HG02973 (cell line): ENCODE data around the gene TSSK2.

ENCODE experiments used
- ATAC-seq: cut with Tn5 transposase; IDR thresholded peaks from one replicate; pipeline ENCODE4 v1.9.1; 2021; ENCODE audit warnings: moderate library complexity; ENCODE audit not compliant: unreplicated experiment

The TSSK2 gene

GRCh38 chr22:19166421-19166820 lies 35.3 kb downstream of the TSSK2 start:
- ATAC-seq: no peak

- ATAC-seq: no peak
These were observed 36.2 kb downstream of the TSSK2 start for GRCh38 chr22:19167106-19167869.

GRCh38 chr22:19168088-19168890 lies 37.2 kb downstream of the TSSK2 start:
- no peak for ATAC-seq

GRCh38 chr22:19169002-19169946 lies 38.2 kb downstream of the TSSK2 start:
- ATAC-seq: no peak

- no peak for ATAC-seq
These were observed 38.8 kb downstream of the TSSK2 start for GRCh38 chr22:19169947-19170318.

GRCh38 chr22:19172213-19173046 lies 41.3 kb downstream of the TSSK2 start:
- ATAC-seq: no peak

GRCh38 chr22:19173047-19174035 lies 42.2 kb downstream of the TSSK2 start:
- no peak for ATAC-seq

- no peak for ATAC-seq
These were observed 43.3 kb downstream of the TSSK2 start for GRCh38 chr22:19174106-19175025.

GRCh38 chr22:19175026-19175601 lies 44.0 kb downstream of the TSSK2 start:
- ATAC-seq: no peak

GRCh38 chr22:19175602-19176174 lies 44.6 kb downstream of the TSSK2 start:
- no peak for ATAC-seq

- no peak for ATAC-seq
These were observed 45.1 kb downstream of the TSSK2 start for GRCh38 chr22:19176175-19176643.

GRCh38 chr22:19176732-19177131 lies 45.6 kb downstream of the TSSK2 start:
- ATAC-seq: no peak

GRCh38 chr22:19177164-19178064 lies 46.3 kb downstream of the TSSK2 start:
- ATAC-seq: no peak

- ATAC-seq: peak; percentile 16
These were observed 47.1 kb downstream of the TSSK2 start for GRCh38 chr22:19178065-19178656.

GRCh38 chr22:19178657-19179496 lies 47.8 kb downstream of the TSSK2 start, which contains the start of gene SLC25A1:
Gene SLC25A1, minus strand, starts transcription at chr22:19178736. Its CDS starts 63 bp downstream, at chr22:19178673.
- ATAC-seq: peak; percentile 41
